CD4-positive, alpha-beta T cell treated with Interleukin-4 for 1 hour (primary cell): ENCODE data around the gene HIVEP3.

Experiments
- DNase-seq, 2 donors: peaks; one replicate each; pipeline ENCODE4 v3.0.0-alpha.2; 2020 to 2022

The HIVEP3 gene

GRCh38 chr1:41623736-41624135, 295.0 kb downstream of the HIVEP3 start:
- no peak for DNase-seq

GRCh38 chr1:41622859-41623732, 295.6 kb downstream of the HIVEP3 start:
- DNase-seq: no peak

- DNase-seq: no peak
Observed at GRCh38 chr1:41622402-41622801, 296.3 kb downstream of the HIVEP3 start.

- no peak for DNase-seq
Observed at GRCh38 chr1:41621791-41622190, 296.9 kb downstream of the HIVEP3 start.

GRCh38 chr1:41621256-41621655, 297.5 kb downstream of the HIVEP3 start:
- no peak for DNase-seq

DNA sequence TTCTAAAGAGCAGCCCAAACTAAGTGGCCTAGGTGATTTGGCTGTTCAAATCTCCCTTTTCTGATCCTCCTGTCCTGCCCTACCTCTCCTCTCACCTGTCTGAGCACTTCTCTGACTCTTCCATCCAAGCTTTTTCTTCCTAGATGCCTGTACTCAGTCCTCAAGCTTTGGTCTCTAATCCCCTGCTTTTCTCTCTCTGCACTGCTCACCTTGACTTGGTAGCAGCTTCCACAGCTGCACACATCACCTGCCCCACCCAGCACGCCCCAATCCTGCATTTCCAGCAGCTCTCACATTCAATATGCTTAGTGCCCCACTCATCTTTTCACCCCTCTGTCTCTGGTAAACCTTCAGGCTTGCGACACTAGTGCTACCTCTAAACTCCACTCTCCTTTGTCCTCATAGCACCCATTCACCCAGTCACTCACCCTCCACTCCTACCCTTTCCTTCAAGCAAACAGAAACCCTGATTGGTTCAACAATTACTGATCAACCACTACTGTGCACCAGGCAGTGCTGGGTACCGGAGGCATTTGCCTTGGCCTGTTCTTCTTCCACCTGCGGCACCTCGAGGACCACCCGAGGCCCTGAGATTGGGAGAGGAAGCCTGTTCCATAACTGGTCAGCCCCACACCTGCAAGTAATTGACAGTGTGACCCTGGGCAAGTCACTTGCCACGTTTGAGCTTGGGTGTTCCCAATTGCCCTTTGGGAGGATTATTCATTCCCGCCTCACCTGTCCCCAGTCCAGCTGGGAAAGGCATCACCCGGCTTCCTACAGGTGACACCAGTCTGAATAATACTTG, 298.2 kb downstream of the HIVEP3 start:
- no peak for DNase-seq

GRCh38 chr1:41619511-41620364, 299.0 kb downstream of the HIVEP3 start:
- no peak for DNase-seq

- DNase-seq: no peak
Observed at GRCh38 chr1:41618871-41619270, 299.9 kb downstream of the HIVEP3 start.

DNA sequence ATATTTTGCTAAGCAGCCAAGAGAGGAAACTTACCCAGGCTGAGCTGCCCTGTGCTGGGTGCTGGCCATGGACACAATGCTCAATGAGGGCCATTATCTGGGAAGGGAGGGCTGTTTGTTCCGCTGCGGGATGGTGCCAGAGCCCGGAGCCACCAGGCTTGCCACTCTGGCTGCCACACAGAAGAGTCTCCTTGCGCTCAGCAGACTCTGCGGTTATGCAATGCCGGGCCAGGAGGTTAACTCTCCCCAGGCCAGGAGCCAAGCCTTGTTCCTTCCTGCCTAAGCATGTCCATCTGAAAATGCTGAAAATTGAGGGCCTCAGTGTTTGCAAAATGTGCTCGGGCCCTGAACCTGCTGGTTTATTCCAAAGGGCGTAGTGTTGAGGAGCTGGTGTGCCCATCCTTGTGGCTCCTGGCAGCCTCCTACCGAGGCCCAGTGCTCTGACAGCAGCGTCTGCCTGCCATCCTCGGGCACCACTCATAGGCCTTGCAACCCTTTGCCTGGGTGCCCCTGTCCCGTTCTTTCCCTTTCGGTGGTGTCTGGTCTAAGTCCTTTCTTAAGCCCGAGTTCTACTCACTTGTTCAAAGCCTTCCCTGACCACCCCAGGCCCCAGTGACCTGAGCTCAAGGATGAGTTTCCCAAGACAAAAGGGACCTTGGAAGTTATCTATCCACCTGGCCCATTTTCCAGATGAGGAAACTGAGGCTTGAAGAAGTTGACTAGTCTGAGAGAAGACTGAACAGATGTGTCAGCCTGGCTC, 300.5 kb downstream of the HIVEP3 start:
- DNase-seq: no peak

- DNase-seq: no peak
Observed at GRCh38 chr1:41617336-41617735, 301.4 kb downstream of the HIVEP3 start.

DNA sequence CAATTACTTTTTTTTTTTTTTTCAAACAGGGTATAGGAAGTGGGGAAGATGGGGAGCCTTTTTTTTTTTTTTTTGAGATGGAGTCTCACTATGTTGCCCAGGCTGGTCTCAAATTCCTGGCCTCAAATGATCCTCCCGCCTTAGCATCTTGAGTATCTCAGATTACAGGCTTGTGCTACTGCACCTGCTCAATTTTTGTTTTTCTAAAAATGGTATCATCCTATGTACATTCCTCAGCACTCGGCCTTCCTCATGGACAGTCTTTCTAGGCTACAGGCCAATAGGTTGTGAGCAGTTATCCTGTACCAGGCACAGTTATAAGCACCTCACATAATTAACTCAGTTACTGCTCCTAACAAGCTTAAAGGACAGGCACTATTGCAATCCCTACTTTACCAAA, 302.2 kb downstream of the HIVEP3 start:
- no peak for DNase-seq

GRCh38 chr1:41615981-41616380, 302.7 kb downstream of the HIVEP3 start:
- no peak for DNase-seq

GRCh38 chr1:41615316-41615715, 303.4 kb downstream of the HIVEP3 start:
- no peak for DNase-seq

DNA sequence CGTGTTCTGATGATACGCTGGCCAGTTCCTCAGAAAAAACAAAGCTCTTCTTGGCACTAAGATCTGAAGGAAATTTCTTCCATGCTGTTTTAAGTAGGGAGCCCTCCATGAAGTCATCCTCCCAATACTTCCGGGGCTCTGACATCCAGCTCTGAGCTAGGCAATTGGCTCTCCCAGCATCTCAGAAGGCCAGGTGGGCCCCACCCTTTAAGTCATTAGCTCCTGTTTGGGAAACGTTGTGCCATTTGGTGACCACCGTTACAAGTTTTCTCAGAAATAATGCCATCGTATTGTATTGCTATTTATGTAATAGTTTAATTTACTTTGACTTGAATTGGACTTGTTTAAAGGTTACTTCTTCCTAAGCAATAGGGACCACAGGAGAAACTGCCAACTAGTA, 303.9 kb downstream of the HIVEP3 start:
- no peak for DNase-seq

- no peak for DNase-seq
Observed at GRCh38 chr1:41613689-41614574, 304.8 kb downstream of the HIVEP3 start.

- DNase-seq: no peak
Observed at GRCh38 chr1:41612953-41613352, 305.8 kb downstream of the HIVEP3 start.

- no peak for DNase-seq
Observed at GRCh38 chr1:41611932-41612450, 306.7 kb downstream of the HIVEP3 start.

DNA sequence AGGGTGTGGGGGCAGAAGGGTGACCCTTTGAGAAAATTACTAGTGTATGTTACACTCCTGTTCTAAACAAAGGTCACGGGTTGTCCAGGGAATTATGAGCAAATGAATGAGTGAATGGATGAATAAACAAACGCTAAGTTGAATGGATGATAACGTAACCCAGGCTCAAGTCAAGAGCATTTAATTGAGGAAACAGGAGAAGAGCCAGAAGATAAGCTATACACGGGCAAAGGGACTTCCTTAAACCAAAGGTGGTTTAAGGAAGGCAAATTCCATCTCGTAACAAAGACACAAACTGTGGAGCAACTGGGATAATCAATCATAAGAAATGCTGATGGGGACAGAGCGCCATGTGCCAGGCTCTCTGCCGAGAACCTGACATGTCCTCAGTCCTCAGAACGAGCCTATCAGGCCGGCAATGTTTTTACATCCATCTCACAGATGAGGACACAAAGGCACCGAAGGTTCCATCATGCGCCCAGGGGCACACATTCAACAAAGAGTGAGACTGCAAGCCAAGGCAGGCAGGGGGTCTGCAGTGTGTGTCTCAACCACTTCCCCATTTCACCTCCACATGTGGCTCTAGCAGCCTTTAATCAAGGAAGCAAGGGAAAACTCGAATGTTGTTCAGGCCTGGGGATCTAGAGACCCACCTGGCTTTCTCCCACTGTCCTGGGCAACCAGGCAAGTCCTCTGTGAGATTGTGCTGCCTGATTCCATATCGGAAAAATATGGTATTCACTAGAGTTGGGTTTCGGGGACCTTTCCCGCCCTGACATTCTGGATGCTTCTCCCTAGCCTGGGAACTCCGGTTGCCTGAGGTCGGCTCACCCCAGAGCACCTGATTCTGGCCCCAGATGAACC, 307.4 kb downstream of the HIVEP3 start:
- no peak for DNase-seq

DNA sequence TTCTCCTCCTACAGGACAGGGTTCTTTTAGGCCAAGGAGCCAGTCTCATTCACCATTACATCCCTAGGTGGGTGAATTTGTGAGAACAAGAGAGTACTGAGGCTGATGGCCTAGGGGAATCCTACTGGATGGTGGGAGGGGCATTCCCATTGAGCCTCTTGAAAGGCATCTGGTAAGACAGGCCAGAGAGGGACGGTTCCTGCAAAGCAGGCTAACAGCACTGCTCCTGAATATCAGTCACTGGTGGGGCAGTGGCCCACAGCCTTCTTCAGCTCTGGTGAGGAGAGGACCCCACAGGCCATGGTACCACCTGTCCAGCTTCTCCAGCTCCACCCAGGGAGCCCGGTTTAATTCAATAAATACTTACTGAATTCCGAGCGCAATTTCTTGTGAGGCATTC, 308.4 kb downstream of the HIVEP3 start:
- DNase-seq: no peak
